GM23248 (cell line): Measurements from ENCODE around the gene NOVA2. TPM values are rescaled to one million over a fixed set of nuclear protein-coding genes. Genes with fewer than 3 reads are reported as not detected.

Experiments
- DNase-seq: peaks from one replicate; pipeline ENCODE4 v3.0.0-alpha.2; 2015
- H2AFZ ChIP-seq: fragments of 200-600 bp; sonication (generic); 2 replicates; pipeline ENCODE4 v1.6.1; 2016; ENCODE audit warnings: antibody characterized with exemption
- H3F3A ChIP-seq: fragments of 200-600 bp; sonication (generic); 2 replicates; pipeline ENCODE4 v1.6.1; 2016; ENCODE audit warnings: mild to moderate bottlenecking, antibody characterized with exemption, mixed run types; ENCODE audit not compliant: insufficient read depth
- H3K27ac ChIP-seq: fragments of 200-600 bp; sonication (generic); 2 replicates; pipeline ENCODE4 v1.5.1; 2016; ENCODE audit warnings: mild to moderate bottlenecking
- H3K27me3 ChIP-seq: fragments of 200-600 bp; sonication (generic); replicated peaks from 2 replicates; pipeline ENCODE4 v1.6.1; 2016; ENCODE audit warnings: mild to moderate bottlenecking; ENCODE audit not compliant: insufficient read depth
- H3K36me3 ChIP-seq: fragments of 200-600 bp; sonication (generic); 2 replicates; pipeline ENCODE4 v1.6.1; 2016; ENCODE audit warnings: low read depth, mild to moderate bottlenecking
- H3K4me1 ChIP-seq: fragments of 200-600 bp; sonication (generic); 2 replicates; pipeline ENCODE4 v1.6.1; 2016; ENCODE audit warnings: mild to moderate bottlenecking; ENCODE audit not compliant: insufficient read depth
- H3K4me2 ChIP-seq: fragments of 200-600 bp; sonication (generic); one replicate; pipeline ENCODE4 v1.6.1; 2016; ENCODE audit warnings: mild to moderate bottlenecking; ENCODE audit not compliant: unreplicated experiment
- H3K4me3 ChIP-seq: fragments of 200-600 bp; sonication (generic); 2 replicates; pipeline ENCODE4 v1.5.1; 2016; ENCODE audit warnings: mild to moderate bottlenecking
- H3K79me2 ChIP-seq: fragments of 200-600 bp; sonication (generic); 2 replicates; pipeline ENCODE4 v1.6.1; 2016; ENCODE audit warnings: mild to moderate bottlenecking; ENCODE audit not compliant: insufficient read depth
- H3K9ac ChIP-seq: fragments of 200-600 bp; sonication (generic); 2 replicates; pipeline ENCODE4 v1.6.1; 2016; ENCODE audit warnings: mild to moderate bottlenecking
- H3K9me2 ChIP-seq: fragments of 200-600 bp; sonication (generic); 2 replicates; pipeline ENCODE4 v1.6.1; 2016; ENCODE audit warnings: mixed run types, mild to moderate bottlenecking, moderate library complexity; ENCODE audit not compliant: insufficient read depth
- H3K9me3 ChIP-seq: fragments of 200-600 bp; sonication (generic); one replicate; pipeline ENCODE4 v1.6.1; 2017; ENCODE audit warnings: low read depth
- H4K20me1 ChIP-seq: fragments of 200-600 bp; sonication (generic); 2 replicates; pipeline ENCODE4 v1.6.0; 2016; ENCODE audit not compliant: insufficient read depth
- EZH2 ChIP-seq: fragments of 200-600 bp; sonication (generic); IDR thresholded peaks from 2 replicates; pipeline ENCODE4 v1.6.1; 2018; ENCODE audit warnings: antibody characterized with exemption, mild to moderate bottlenecking; ENCODE audit not compliant: insufficient read depth, poor library complexity, severe bottlenecking
- EZH2phosphoT487 ChIP-seq: fragments of 200-600 bp; sonication (generic); IDR thresholded peaks from 2 replicates; pipeline ENCODE4 v1.6.1; 2018; ENCODE audit warnings: antibody characterized with exemption, moderate library complexity, mild to moderate bottlenecking, low read depth; ENCODE audit not compliant: insufficient read depth
- WGBS, 2 experiments: methylation state at CpG; one replicate each; pipeline ENCODE4 v1.1.6; 2015 to 2017; ENCODE audit warnings: low lambda C conversion rate in 2 of 2, low coverage in 1 of 2; ENCODE audit errors: missing lambda C conversion rate in 2 of 2; 5-methylcytosine and 5-hydroxymethylcytosine counted together
- in situ Hi-C: fragments of 300-500 bp; cut with MboI; formaldehyde crosslinking; loops from 2 replicates; pipeline ENCODE4 v1.15.0; 2020
- microRNA counts: library from miRNA; unstranded; fragments of <30 nt; microRNA quantifications from one replicate; lab custom pipeline; 2016
- microRNA-seq: library from miRNA; unstranded; fragments of <30 nt; microRNA quantifications from one replicate; pipeline ENCODE4, GENCODE V29; 2016; ENCODE audit warnings: borderline number of aligned reads
- polyA plus RNA-seq: library from polyadenylated mRNA; unstranded; fragments of >200 nt; fragmentation: Nextera tagmentation; extraction: Ambion mirVana; gene quantifications from 2 replicates; pipeline ENCODE4 v1.2.1, GENCODE V29; 2016
- small RNA-seq: library from RNA; depleted of rRNA; stranded (forward); fragments of <200 nt; gene quantifications from one replicate; pipeline ENCODE3, GENCODE V24; 2014; ENCODE audit warnings: low read depth, low replicate concordance
- total RNA-seq: library from RNA; depleted of rRNA; stranded (reverse); fragments of >200 nt; shearing (Covaris generic); gene quantifications from 2 replicates; pipeline ENCODE4 v1.2.3, GENCODE V29; 2014; rRNA removed

Gene NOVA2
- total and polyA plus RNA-seq, 2 experiments from 2014 or later = not detected

- in situ Hi-C loops = no loop called here
- H3K9me3 ChIP-seq = no peaks in the 10 kb centered on the region
- peak within 1 kb of the TSS; percentile 79 for H3K27ac ChIP-seq
- H4K20me1 ChIP-seq = no peaks in the 10 kb centered on the region
- no peaks in the 10 kb centered on the region for H3K27me3 ChIP-seq
- WGBS, 2 experiments = 1% methylated on average over 49 to 67 of the region's 107 CpGs
- H3K4me2 ChIP-seq = peak within 1 kb of the TSS; percentile 83
- peaks cover 21% of the 10 kb centered on the region for H3K79me2 ChIP-seq
- H2AFZ ChIP-seq = peak within 1 kb of the TSS; percentile 88
- peaks cover 5% of the 10 kb centered on the region for H3F3A ChIP-seq
- DNase-seq = peak; percentile 98
- no peaks in the 10 kb centered on the region for H3K9me2 ChIP-seq
- H3K4me3 ChIP-seq = peak within 1 kb of the TSS; percentile 89
- TF ChIP-seq EZH2phosphoT487 (no peak), EZH2 (no peak)
- peaks cover 4% of the 10 kb centered on the region for H3K4me1 ChIP-seq
- peak within 1 kb of the TSS; percentile 92 for H3K9ac ChIP-seq
- no peaks in the 10 kb centered on the region for H3K36me3 ChIP-seq
Observed at GRCh38 chr19:45885556-45886426, 87.9 kb downstream of the NOVA2 start, which contains the start of gene IRF2BP1. IRF2BP1 (minus strand) TSS chr19:45886141; CDS start chr19:45885774, 367 bp downstream.

- no peaks in the 10 kb centered on the region for H3K9me3 ChIP-seq
- peak overlapping the region; percentile 79 for H3K27ac ChIP-seq
- WGBS, 2 experiments = 52 to 65% methylated on average over 45 to 55 of the region's 72 CpGs
- H2AFZ ChIP-seq = peak overlapping the region; percentile 88; the same call in 1 of the 2 replicates
- no peaks in the 10 kb centered on the region for H3K36me3 ChIP-seq
- no peaks in the 10 kb centered on the region for H4K20me1 ChIP-seq
- peak overlapping the region; percentile 83 for H3K4me2 ChIP-seq
- in situ Hi-C loops = no loop called here
- TF ChIP-seq EZH2phosphoT487 = no peak
- no peak for TF ChIP-seq EZH2
- DNase-seq = peak; percentile 60
- H3K4me3 ChIP-seq = peak overlapping the region; percentile 89
- peaks cover 21% of the 10 kb centered on the region for H3K79me2 ChIP-seq
- no peaks in the 10 kb centered on the region for H3K9me2 ChIP-seq
- no peaks in the 10 kb centered on the region for H3K27me3 ChIP-seq
- H3F3A ChIP-seq = peaks cover 5% of the 10 kb centered on the region
- H3K9ac ChIP-seq = peak overlapping the region; percentile 92
- peaks cover 4% of the 10 kb centered on the region for H3K4me1 ChIP-seq
Observed at GRCh38 chr19:45884682-45885555, 88.7 kb downstream of the NOVA2 start.

DNA sequence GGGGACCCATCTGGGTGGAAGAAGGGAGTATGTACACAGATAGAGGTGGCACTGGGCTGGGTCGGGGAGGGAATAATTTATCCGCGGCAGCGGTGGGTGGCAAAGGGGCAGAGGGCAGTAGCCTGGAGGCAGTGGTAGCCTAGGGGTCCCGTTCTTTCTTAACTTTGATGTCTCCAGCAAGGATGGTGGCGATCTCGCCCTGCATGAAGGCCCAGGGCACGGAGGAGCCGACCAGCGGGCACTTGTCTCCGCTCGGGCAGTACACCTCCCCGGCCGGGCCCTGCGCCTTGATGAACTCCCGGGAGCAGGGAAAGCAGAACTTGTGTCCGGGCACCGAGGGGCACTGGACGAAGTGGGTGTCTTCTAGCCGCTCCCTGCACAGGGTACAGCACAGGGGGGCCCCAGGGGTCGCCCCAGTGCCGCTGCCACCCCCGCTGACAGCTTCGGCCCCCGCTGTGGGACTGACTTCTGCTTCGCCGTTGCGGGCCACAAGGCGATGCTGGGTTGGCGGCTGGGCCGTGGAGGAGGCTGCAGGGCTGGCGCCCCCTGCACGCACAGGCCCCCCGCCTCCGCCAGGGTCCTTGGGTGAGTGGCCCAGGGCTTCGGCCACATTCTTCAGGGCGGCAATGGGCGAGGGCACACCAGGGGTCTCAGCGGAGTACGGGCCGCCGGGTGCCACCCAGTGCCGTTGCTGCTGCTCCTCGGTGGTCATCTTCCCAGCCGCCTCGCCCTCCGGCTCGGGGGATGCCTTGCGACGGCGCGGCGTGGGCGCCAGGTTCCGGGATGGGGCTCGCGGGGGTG lies 89.6 kb downstream of the NOVA2 start:
- Histone ChIP-seq H3K9me2 (no peaks in the 10 kb centered on the region), H3K4me1 (peaks cover 4% of the 10 kb centered on the region), H3K9ac (peak overlapping the region; percentile 18; the same call in 1 of the 2 replicates), H4K20me1 (no peaks in the 10 kb centered on the region), H3K4me3 (peak overlapping the region; percentile 29; the same call in 1 of the 2 replicates), H3K9me3 (no peaks in the 10 kb centered on the region), H3F3A (peaks cover 5% of the 10 kb centered on the region), H3K36me3 (no peaks in the 10 kb centered on the region), H3K79me2 (peaks cover 21% of the 10 kb centered on the region), H3K27ac (no peak overlapping the region), H3K27me3 (no peaks in the 10 kb centered on the region), H2AFZ (no peak overlapping the region), H3K4me2 (peak overlapping the region; percentile 56)
- no peak for DNase-seq
- in situ Hi-C loops = no loop called here
- no peak for TF ChIP-seq EZH2phosphoT487
- no peak for TF ChIP-seq EZH2
- 91 to 92% methylated on average over 40 to 57 of the region's 57 CpGs for WGBS, 2 experiments

MicroRNA genes within 50 kb of the gene (microRNA counts, 767-probe panel; counts per million panel counts)
- microRNA hsa-miR-769-3p (lab: Ali Mortazavi, UCI) (447 counts per million, percentile 86 among the panel's probes with 10 or more counts), microRNA hsa-miR-769-5p (lab: Ali Mortazavi, UCI) (447 counts per million, percentile 86 among the panel's probes with 10 or more counts)

Small RNAs within 50 kb of the gene (microRNA-seq; reads per million reads assigned to microRNA genes)
- 213 reads per million, percentile 59 among the genes with 10 or more reads in this experiment for gene MIR769

Small RNAs within 50 kb of the gene (small RNA-seq; reads per million reads assigned to genes)
- gene MIR769 = 6.0 reads per million, percentile 81 among the genes with 10 or more reads in this experiment

Other genes starting within 250 kb of the NOVA2 start
- 6.3 and 9.1 TPM in 2 replicates for gene FBXO46, start 243.0 kb downstream of the NOVA2 start, total RNA-seq
- 3.1 and 3.3 TPM in 2 replicates for gene FBXO46, start 243.0 kb downstream of the NOVA2 start, polyA plus RNA-seq
- gene MEIOSIN, start 240.4 kb downstream of the NOVA2 start, total RNA-seq = not detected in 2 replicates
- gene MEIOSIN, start 240.4 kb downstream of the NOVA2 start, polyA plus RNA-seq = not detected in 2 replicates
- 14.4 and 16.8 TPM in 2 replicates for gene SIX5, start 204.6 kb downstream of the NOVA2 start, total RNA-seq
- 6.1 and 8.2 TPM in 2 replicates for gene SIX5, start 204.6 kb downstream of the NOVA2 start, polyA plus RNA-seq
- gene DMPK, start 191.4 kb downstream of the NOVA2 start, total RNA-seq = 26.6 and 34.4 TPM in 2 replicates
- gene DMPK, start 191.4 kb downstream of the NOVA2 start, polyA plus RNA-seq = 13.0 and 15.3 TPM in 2 replicates
- gene DMWD, start 181.0 kb downstream of the NOVA2 start, total RNA-seq = 32.2 and 32.6 TPM in 2 replicates
- gene DMWD, start 181.0 kb downstream of the NOVA2 start, polyA plus RNA-seq = 11.5 and 14.5 TPM in 2 replicates
- gene RSPH6A, start 158.6 kb downstream of the NOVA2 start, total RNA-seq = not detected in 2 replicates
- gene RSPH6A, start 158.6 kb downstream of the NOVA2 start, polyA plus RNA-seq = not detected in 2 replicates
- 28.1 and 81.4 TPM in 2 replicates for gene SYMPK, start 110.7 kb downstream of the NOVA2 start, total RNA-seq
- 14.8 and 17.8 TPM in 2 replicates for gene SYMPK, start 110.7 kb downstream of the NOVA2 start, polyA plus RNA-seq
- not detected in 2 replicates for gene FOXA3, start 109.5 kb downstream of the NOVA2 start, total RNA-seq
- gene FOXA3, start 109.5 kb downstream of the NOVA2 start, polyA plus RNA-seq = not detected in 2 replicates
- 39.3 and 53.8 TPM in 2 replicates for gene IRF2BP1, start 87.7 kb downstream of the NOVA2 start, total RNA-seq
- 7.8 and 8.6 TPM in 2 replicates for gene IRF2BP1, start 87.7 kb downstream of the NOVA2 start, polyA plus RNA-seq
- gene MYPOP, start 71.3 kb downstream of the NOVA2 start, total RNA-seq = 3.5 and 7.7 TPM in 2 replicates
- 1.2 and 1.6 TPM in 2 replicates for gene MYPOP, start 71.3 kb downstream of the NOVA2 start, polyA plus RNA-seq
- gene NANOS2, start 59.1 kb downstream of the NOVA2 start, total RNA-seq = not detected in 2 replicates
- not detected in 2 replicates for gene NANOS2, start 59.1 kb downstream of the NOVA2 start, polyA plus RNA-seq
- gene CCDC61, start 21.6 kb upstream of the NOVA2 start, total RNA-seq = 6.9 and 9.0 TPM in 2 replicates
- 1.6 and 2.6 TPM in 2 replicates for gene CCDC61, start 21.6 kb upstream of the NOVA2 start, polyA plus RNA-seq
- gene PGLYRP1, start 49.2 kb upstream of the NOVA2 start, total RNA-seq = not detected in 2 replicates
- gene PGLYRP1, start 49.2 kb upstream of the NOVA2 start, polyA plus RNA-seq = not detected in 2 replicates
- gene IGFL4, start 67.1 kb upstream of the NOVA2 start, total RNA-seq = not detected in 2 replicates
- gene IGFL4, start 67.1 kb upstream of the NOVA2 start, polyA plus RNA-seq = not detected in 2 replicates
- not detected in 2 replicates for gene IGFL3, start 150.8 kb upstream of the NOVA2 start, total RNA-seq
- gene IGFL3, start 150.8 kb upstream of the NOVA2 start, polyA plus RNA-seq = not detected in 2 replicates
- not detected in 2 replicates for gene IGFL2, start 174.4 kb upstream of the NOVA2 start, total RNA-seq
- gene IGFL2, start 174.4 kb upstream of the NOVA2 start, polyA plus RNA-seq = not detected in 2 replicates